Common myeloid progenitor, CD34-positive (primary cell): Measurements from ENCODE around the gene NECTIN1.

Experiments
- CTCF ChIA-PET: fragments of 350-600 bp; sonication (Branson Sonifier 250); formaldehyde crosslinking; loops from one replicate; lab custom pipeline; 2021; ENCODE audit warnings: antibody characterized with exemption; lab: Charles Lee
- POLR2A ChIA-PET: fragments of 350-600 bp; sonication (Branson Sonifier 250); formaldehyde crosslinking; loops from one replicate; lab custom pipeline; 2021; ENCODE audit warnings: antibody characterized with exemption; lab: Charles Lee
- DNase-seq, 3 donors: peaks; one replicate each; pipeline versions ENCODE4 v3.0.0 to v3.0.0-alpha.2; 2013
- H3K27ac ChIP-seq, 2 experiments: 1 replicate in 1 of 2; 2 replicates in 1 of 2; pipeline ENCODE4 v1.7.0; 2013; ENCODE audit warnings: inconsistent platforms in 2 of 2, low read length in 2 of 2, mild to moderate bottlenecking in 2 of 2, low read depth in 1 of 2, moderate library complexity in 1 of 2; ENCODE audit not compliant: severe bottlenecking in 2 of 2, insufficient read depth in 1 of 2, poor library complexity in 1 of 2
- H3K27me3 ChIP-seq, 5 experiments: replicated peaks in 2 of 5; 1 replicate in 3 of 5; 2 replicates in 2 of 5; pipeline versions ENCODE4 v1.6.1 to v1.7.0; 2013; ENCODE audit warnings: low read length in 4 of 5, mild to moderate bottlenecking in 2 of 5, moderate library complexity in 2 of 5, inconsistent platforms in 1 of 5; ENCODE audit not compliant: insufficient read depth in 5 of 5, control insufficient read depth in 4 of 5
- H3K36me3 ChIP-seq, 4 experiments: 1 replicate in 2 of 4; 2 replicates in 2 of 4; pipeline versions ENCODE4 v1.6.1 to v1.7.0; 2013; ENCODE audit warnings: low read length in 3 of 4, control low read depth in 1 of 4, mild to moderate bottlenecking in 1 of 4; ENCODE audit not compliant: control insufficient read depth in 4 of 4, insufficient read depth in 4 of 4
- H3K4me1 ChIP-seq, 4 experiments: 1 replicate in 3 of 4; 2 replicates in 1 of 4; pipeline versions ENCODE4 v1.6.1 to v1.7.1; 2013; ENCODE audit warnings: low read length in 3 of 4, mild to moderate bottlenecking in 3 of 4, control low read depth in 1 of 4, inconsistent platforms in 1 of 4, moderate library complexity in 1 of 4; ENCODE audit not compliant: control insufficient read depth in 4 of 4, insufficient read depth in 4 of 4; ENCODE audit errors: control extremely low read depth in 1 of 4
- H3K4me3 ChIP-seq, 7 experiments: 1 replicate in 4 of 7; 2 replicates in 3 of 7; pipeline versions ENCODE4 v1.5.1 to v1.7.0; 2013; ENCODE audit warnings: mild to moderate bottlenecking in 7 of 7, low read length in 6 of 7, moderate library complexity in 6 of 7, inconsistent platforms in 2 of 7, low read depth in 2 of 7, control low read depth in 1 of 7; ENCODE audit not compliant: insufficient read depth in 4 of 7, control insufficient read depth in 1 of 7; ENCODE audit errors: extremely low read depth in 1 of 7
- H3K9me3 ChIP-seq, 5 experiments: 1 replicate in 4 of 5; 2 replicates in 1 of 5; pipeline versions ENCODE4 v1.6.1 to v1.7.1; 2013; ENCODE audit warnings: low read length in 4 of 5, mild to moderate bottlenecking in 2 of 5, inconsistent platforms in 1 of 5, low read depth in 1 of 5, moderate library complexity in 1 of 5; ENCODE audit not compliant: control insufficient read depth in 4 of 5, insufficient read depth in 2 of 5; ENCODE audit errors: control extremely low read depth in 1 of 5
- WGBS: methylation state at CpG from one replicate; pipeline ENCODE4 v1.1.5; 2013; ENCODE audit not compliant: insufficient coverage; 5-methylcytosine and 5-hydroxymethylcytosine counted together

Gene NECTIN1

GRCh38 chr11:119676461-119677020 is 52.5 kb downstream of the NECTIN1 start:
- Histone ChIP-seq H3K4me3 (no peak overlapping the region), H3K36me3 (peaks cover 0 to 15% (median 2%) of the 10 kb centered on the region in 4 experiments), H3K9me3 (peaks cover 0 to 7% (median 0%) of the 10 kb centered on the region in 5 experiments), H3K27me3 (peaks cover 0 to 3% (median 0%) of the 10 kb centered on the region in 5 experiments), H3K4me1 (peaks cover 0 to 33% (median 26%) of the 10 kb centered on the region in 4 experiments), H3K27ac (no peak overlapping the region)
- CTCF ChIA-PET, result interaction anchor here (0.8 to 5.5 kb wide), 7 partner anchors 15 to 437 kb away, joined by 3 to 59 read pairs (median 3); partner anchors contain the start of gene NECTIN1
- no peak for DNase-seq
- POLR2A ChIA-PET, result no interaction called here
- WGBS, result 97% methylated on average over 7 of the region's 10 CpGs

GRCh38 chr11:119673759-119674336 is 55.2 kb downstream of the NECTIN1 start:
- peak overlapping the region in 1 of 7 experiments; percentile 23 for H3K4me3 ChIP-seq
- CTCF ChIA-PET, result interaction anchor here (0.6 to 5.5 kb wide), 19 partner anchors 8 to 439 kb away, joined by 3 to 59 read pairs (median 5); partner anchors contain the start of gene NECTIN1
- peak; percentile 48 to 86 (median 82) for DNase-seq
- peaks cover 0 to 15% (median 2%) of the 10 kb centered on the region in 4 experiments for H3K36me3 ChIP-seq
- H3K9me3 ChIP-seq, result peaks cover 0 to 7% (median 0%) of the 10 kb centered on the region in 5 experiments
- H3K4me1 ChIP-seq, result peaks cover 0 to 25% (median 20%) of the 10 kb centered on the region in 4 experiments
- H3K27me3 ChIP-seq, result peaks cover 0 to 3% (median 0%) of the 10 kb centered on the region in 5 experiments
- no peak overlapping the region for H3K27ac ChIP-seq
- WGBS, result 21% methylated on average over 14 of the region's 15 CpGs
- POLR2A ChIA-PET, result interaction anchor here (1.0 to 1.2 kb wide), 2 partner anchors 20 to 55 kb away, joined by 4 read pairs; partner anchors contain the start of gene NECTIN1

GRCh38 chr11:119673052-119673758 is 55.8 kb downstream of the NECTIN1 start:
- no peak overlapping the region for H3K4me3 ChIP-seq
- H3K9me3 ChIP-seq, result peaks cover 0 to 7% (median 0%) of the 10 kb centered on the region in 5 experiments
- H3K27me3 ChIP-seq, result peaks cover 0 to 3% (median 0%) of the 10 kb centered on the region in 5 experiments
- ChIA-PET CTCF (interaction anchor here (0.6 to 5.5 kb wide), 16 partner anchors 8 to 435 kb away, joined by 3 to 59 read pairs (median 6); partner anchors contain the start of gene NECTIN1), POLR2A (interaction anchor here (1.0 to 1.2 kb wide), 2 partner anchors 21 to 56 kb away, joined by 4 read pairs; partner anchors contain the start of gene NECTIN1)
- 91% methylated on average over 9 of the region's 13 CpGs for WGBS
- peaks cover 0 to 15% (median 2%) of the 10 kb centered on the region in 4 experiments for H3K36me3 ChIP-seq
- no peak for DNase-seq
- no peak overlapping the region for H3K27ac ChIP-seq
- H3K4me1 ChIP-seq, result peaks cover 0 to 25% (median 20%) of the 10 kb centered on the region in 4 experiments

GRCh38 chr11:119672597-119672996 is 56.4 kb downstream of the NECTIN1 start:
- WGBS, result 94% methylated on average over 7 of the region's 7 CpGs
- Histone ChIP-seq H3K4me3 (no peak overlapping the region), H3K36me3 (peaks cover 0 to 11% (median 2%) of the 10 kb centered on the region in 4 experiments), H3K4me1 (peaks cover 0 to 25% (median 20%) of the 10 kb centered on the region in 4 experiments), H3K27me3 (peaks cover 0 to 3% (median 0%) of the 10 kb centered on the region in 5 experiments), H3K9me3 (peaks cover 0 to 1% (median 0%) of the 10 kb centered on the region in 5 experiments), H3K27ac (no peak overlapping the region)
- DNase-seq, result no peak
- ChIA-PET POLR2A (interaction anchor here (1.2 kb wide), 1 partner anchor 57 kb away, joined by 4 read pairs; the partner anchor contains the start of gene NECTIN1), CTCF (interaction anchor here (2.4 to 5.5 kb wide), 3 partner anchors 19 to 56 kb away, joined by 7 to 59 read pairs (median 15); partner anchors contain the start of gene NECTIN1)

- no peak overlapping the region for H3K4me3 ChIP-seq
- 96% methylated on average over 11 of the region's 12 CpGs for WGBS
- POLR2A ChIA-PET, result interaction anchor here (0.7 kb wide), 1 partner anchor 58 kb away, joined by 3 read pairs; no protein-coding TSS in a partner anchor
- no peak overlapping the region for H3K27ac ChIP-seq
- peaks cover 0 to 25% (median 20%) of the 10 kb centered on the region in 4 experiments for H3K4me1 ChIP-seq
- no peak for DNase-seq
- H3K9me3 ChIP-seq, result no peaks in the 10 kb centered on the region
- CTCF ChIA-PET, result interaction anchor here (1.1 to 5.5 kb wide), 5 partner anchors 10 to 437 kb away, joined by 3 to 59 read pairs (median 4); partner anchors contain the start of gene NECTIN1
- peaks cover 0 to 5% (median 0%) of the 10 kb centered on the region in 5 experiments for H3K27me3 ChIP-seq
- peaks cover 0 to 10% (median 0%) of the 10 kb centered on the region in 4 experiments for H3K36me3 ChIP-seq
Observed at GRCh38 chr11:119671561-119672015, 57.4 kb downstream of the NECTIN1 start.

- Histone ChIP-seq H3K36me3 (peaks cover 0 to 6% (median 0%) of the 10 kb centered on the region in 4 experiments), H3K4me1 (peaks cover 0 to 25% (median 20%) of the 10 kb centered on the region in 4 experiments), H3K4me3 (no peak overlapping the region), H3K27me3 (peaks cover 0 to 4% (median 0%) of the 10 kb centered on the region in 5 experiments), H3K9me3 (no peaks in the 10 kb centered on the region), H3K27ac (no peak overlapping the region)
- WGBS, result no CpG with 5 or more reads among the region's 5 CpGs
- DNase-seq, result no peak
- POLR2A ChIA-PET, result no interaction called here
- CTCF ChIA-PET, result interaction anchor here (1.1 to 1.7 kb wide), 4 partner anchors 11 to 437 kb away, joined by 3 to 6 read pairs (median 4); no protein-coding TSS in a partner anchor
Observed at GRCh38 chr11:119671051-119671450, 57.9 kb downstream of the NECTIN1 start.
